Gastroesophageal sphincter (tissue), 3 donors: ENCODE data around the gene PPP1R3D.

ENCODE experiments used
- POLR2A ChIP-seq, 2 donors: fragments of 450-650 bp; IDR thresholded peaks; one replicate each; pipeline ENCODE4 v1.6.1; 2017; ENCODE audit warnings: antibody characterized with exemption in 2 of 2, mild to moderate bottlenecking in 2 of 2, moderate library complexity in 1 of 2
- POLR2AphosphoS5 ChIP-seq: sonication (generic); formaldehyde crosslinking; IDR thresholded peaks from one replicate; pipeline ENCODE4 v1.6.1; 2017; ENCODE audit warnings: antibody characterized with exemption
- TF ChIP-seq, protein P1 (sequence below), 4 experiments: fragments of 200-600 bp in 2 of 4; fragments of 450-650 bp in 2 of 4; sonication (generic) in 1 of 4; IDR thresholded peaks; one replicate each; pipeline ENCODE4 v1.5.1; 2017 to 2019; ENCODE audit warnings: antibody characterized with exemption in 4 of 4, mild to moderate bottlenecking in 2 of 4, moderate library complexity in 2 of 4

DNA sequence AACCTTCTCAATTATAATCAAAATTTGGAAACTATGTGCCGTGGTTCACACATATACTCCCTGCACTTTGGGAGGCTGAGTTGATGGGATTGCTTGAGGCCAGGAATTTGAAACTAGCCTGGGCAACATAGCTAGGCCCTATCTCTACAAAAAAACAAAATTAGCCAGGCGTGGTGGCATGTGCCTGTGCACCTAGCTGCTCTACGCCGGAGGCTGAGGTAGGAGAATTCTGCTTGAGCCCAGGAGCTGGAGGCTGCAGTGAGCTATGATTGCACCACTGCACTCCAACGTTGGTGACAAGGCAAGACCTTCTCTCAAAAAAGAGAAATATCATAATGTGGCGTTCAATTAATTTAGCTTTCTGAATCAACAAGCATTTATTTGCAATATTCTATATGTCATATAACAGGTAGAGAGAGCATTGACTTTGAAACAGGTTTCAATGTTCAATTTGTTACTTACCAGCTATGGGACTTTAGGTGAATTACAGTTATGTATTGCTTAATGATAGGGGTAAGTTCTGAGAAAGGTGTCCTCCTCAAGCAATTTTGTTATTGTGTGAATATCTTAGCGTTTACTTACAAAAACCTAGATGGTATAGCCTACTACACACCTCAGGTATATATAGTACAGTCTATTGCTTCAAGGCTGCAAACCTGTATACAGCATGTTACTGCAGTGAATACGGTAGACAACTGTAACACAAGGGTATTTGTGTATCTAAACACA lies 4.5 kb downstream of the PPP1R3D start:
- no peak for TF ChIP-seq POLR2AphosphoS5
- no peak for TF ChIP-seq POLR2A (IDR thresholded peaks at IDR 0.05)
- TF ChIP-seq, protein P1, sequence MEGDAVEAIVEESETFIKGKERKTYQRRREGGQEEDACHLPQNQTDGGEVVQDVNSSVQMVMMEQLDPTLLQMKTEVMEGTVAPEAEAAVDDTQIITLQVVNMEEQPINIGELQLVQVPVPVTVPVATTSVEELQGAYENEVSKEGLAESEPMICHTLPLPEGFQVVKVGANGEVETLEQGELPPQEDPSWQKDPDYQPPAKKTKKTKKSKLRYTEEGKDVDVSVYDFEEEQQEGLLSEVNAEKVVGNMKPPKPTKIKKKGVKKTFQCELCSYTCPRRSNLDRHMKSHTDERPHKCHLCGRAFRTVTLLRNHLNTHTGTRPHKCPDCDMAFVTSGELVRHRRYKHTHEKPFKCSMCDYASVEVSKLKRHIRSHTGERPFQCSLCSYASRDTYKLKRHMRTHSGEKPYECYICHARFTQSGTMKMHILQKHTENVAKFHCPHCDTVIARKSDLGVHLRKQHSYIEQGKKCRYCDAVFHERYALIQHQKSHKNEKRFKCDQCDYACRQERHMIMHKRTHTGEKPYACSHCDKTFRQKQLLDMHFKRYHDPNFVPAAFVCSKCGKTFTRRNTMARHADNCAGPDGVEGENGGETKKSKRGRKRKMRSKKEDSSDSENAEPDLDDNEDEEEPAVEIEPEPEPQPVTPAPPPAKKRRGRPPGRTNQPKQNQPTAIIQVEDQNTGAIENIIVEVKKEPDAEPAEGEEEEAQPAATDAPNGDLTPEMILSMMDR (IDR thresholded peaks at IDR 0.05): no peak
